ENCODE measurements around the gene IER5.

DNA sequence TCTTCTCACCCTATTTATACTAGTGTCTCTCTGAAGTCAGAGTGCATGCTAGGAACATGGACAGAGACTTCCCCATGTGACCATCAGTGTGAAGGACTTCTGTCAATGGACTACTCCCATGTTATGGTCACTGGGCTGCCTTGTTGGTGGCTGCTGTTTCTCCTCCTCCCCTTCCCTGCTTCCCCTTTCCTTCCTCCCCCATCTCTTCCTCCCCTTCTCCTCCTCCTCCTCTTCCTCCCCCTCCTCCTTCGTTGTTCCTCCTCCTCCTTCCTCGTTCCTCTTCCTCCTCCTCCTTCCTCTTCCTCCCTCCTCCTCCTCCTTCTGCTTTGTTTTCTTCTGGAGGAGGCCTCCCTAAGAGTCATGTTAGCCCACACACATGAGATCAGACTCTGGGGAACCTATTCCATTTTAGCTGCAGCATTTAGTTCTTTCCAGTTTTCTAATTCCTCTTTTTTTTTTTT lies 35.8 kb downstream of the IER5 start:
- TF ChIP-seq ZNF23 (tag by site-specific recombination; IDR thresholded peaks at IDR 0.05; ENCODE audit: borderline replicate concordance) (no peak), CTCF (tag by site-specific recombination; IDR thresholded peaks at IDR 0.05) (no peak), ZNF580 (tag by site-specific recombination; IDR thresholded peaks at IDR 0.05) (no peak), GLI4 (tag by site-specific recombination; IDR thresholded peaks at IDR 0.05) (no peak), ZNF558 (tag by site-specific recombination; IDR thresholded peaks at IDR 0.05) (no peak)

All from HEK293 (cell line).